GM12878 (cell line): ENCODE data around the gene CRTC3. TPM values are rescaled to one million over a fixed set of nuclear protein-coding genes. Genes with fewer than 3 reads are reported as not detected.

Source experiments
- ATAC-seq: fragments of 200-7000 bp; cut with Tn5 transposase; 3 replicates; pipeline ENCODE4 v1.9.1; 2020; ENCODE audit warnings: mild to moderate bottlenecking, moderate library complexity
- BruUV-seq: library from RNA; stranded (reverse); fragments of 400-500 nt; replicated peaks from 2 replicates; lab custom pipeline; 2021; lab: Mats Ljungman, UMichigan
- CTCF ChIA-PET: fragments of 300-600 bp; sonication (Branson Sonifier 250); formaldehyde crosslinking; extraction: SDS; loops from one replicate; lab custom pipeline; 2021; ENCODE audit warnings: inconsistent platforms; lab: Yijun Ruan, JAX
- POLR2A ChIA-PET: fragments of 350-600 bp; formaldehyde crosslinking; extraction: SDS; loops from one replicate; lab custom pipeline; 2021; ENCODE audit warnings: inconsistent platforms; lab: Charles Lee
- RAD21 ChIA-PET: fragments of 300-600 bp; sonication (Branson Sonifier 250); formaldehyde crosslinking; loops from one replicate; lab custom pipeline; 2023; ENCODE audit warnings: antibody characterized with exemption; ENCODE audit not compliant: unreplicated experiment; lab: Charles Lee
- SMC1A ChIA-PET: fragments of 300-600 bp; sonication (Branson Sonifier 250); formaldehyde crosslinking; loops from one replicate; lab custom pipeline; 2023; ENCODE audit not compliant: unreplicated experiment, uncharacterized antibody; lab: Charles Lee
- DNase-seq: peaks from one replicate; pipeline ENCODE4 v3.0.0-alpha.2; 2011; ENCODE audit warnings: low read depth, low spot score
- FAIRE-seq: peaks from 3 replicates; lab custom pipeline; 2011; peaks lifted over from hg19 to GRCh38; lab: Jason Lieb, UNC
- H2AFZ ChIP-seq: 2 replicates; pipeline ENCODE4 v1.6.0; 2011; ENCODE audit warnings: low read depth, low read length, control low read depth; ENCODE audit not compliant: control insufficient read depth
- H3K27ac ChIP-seq: 2 replicates; pipeline ENCODE4 v1.5.1; 2011; ENCODE audit warnings: control low read depth; ENCODE audit not compliant: control insufficient read depth, insufficient read depth
- H3K27me3 ChIP-seq, 2 experiments: replicated peaks in 1 of 2; 2 replicates each; pipeline versions ENCODE4 v1.6.0 to v1.6.1; 2011; ENCODE audit warnings: low read length in 1 of 2; ENCODE audit not compliant: control insufficient read depth in 2 of 2, insufficient read depth in 2 of 2
- H3K36me3 ChIP-seq, 2 experiments: 2 replicates each; pipeline ENCODE4 v1.5.1; 2011; ENCODE audit warnings: low read length in 1 of 2; ENCODE audit not compliant: control insufficient read depth in 2 of 2, insufficient read depth in 2 of 2
- H3K4me1 ChIP-seq: 2 replicates; pipeline ENCODE4 v1.6.1; 2011; ENCODE audit warnings: mild to moderate bottlenecking, low read length, moderate library complexity, mixed read lengths; ENCODE audit not compliant: control insufficient read depth, insufficient read depth
- H3K4me2 ChIP-seq: 2 replicates; pipeline ENCODE4 v1.6.0; 2011; ENCODE audit warnings: control low read depth; ENCODE audit not compliant: control insufficient read depth, insufficient read depth
- H3K4me3 ChIP-seq: fragments of 200-600 bp; sonication (generic); 2 replicates; pipeline ENCODE4 v1.5.1; 2016
- H3K79me2 ChIP-seq: 2 replicates; pipeline ENCODE4 v1.6.0; 2011; ENCODE audit warnings: low read length; ENCODE audit not compliant: control insufficient read depth, insufficient read depth
- H3K9ac ChIP-seq: 2 replicates; pipeline ENCODE4 v1.8.0; 2011; ENCODE audit warnings: low read length, control low read depth, mixed read lengths; ENCODE audit not compliant: control insufficient read depth, insufficient read depth
- H3K9me3 ChIP-seq: replicated peaks from 3 replicates; pipeline ENCODE4 v1.5.1; 2011; ENCODE audit warnings: mild to moderate bottlenecking, low read length; ENCODE audit not compliant: control insufficient read depth, insufficient read depth
- H4K20me1 ChIP-seq: 2 replicates; pipeline ENCODE4 v1.6.0; 2011; ENCODE audit not compliant: control insufficient read depth, insufficient read depth
- BCL11A ChIP-seq: IDR thresholded peaks from 2 replicates; pipeline ENCODE4 v1.6.1; 2011; ENCODE audit warnings: low read depth, low read length
- PAX8 ChIP-seq: fragments of 450-650 bp; IDR thresholded peaks from 2 replicates; pipeline ENCODE4 v1.6.1; 2017; ENCODE audit warnings: mild to moderate bottlenecking, moderate library complexity
- RELB ChIP-seq: fragments of 450-650 bp; IDR thresholded peaks from 2 replicates; pipeline ENCODE4 v1.6.1; 2017; ENCODE audit warnings: low read depth, mild to moderate bottlenecking, moderate library complexity
- ZZZ3 ChIP-seq: IDR thresholded peaks from 2 replicates; pipeline ENCODE4 v1.6.1; 2011; ENCODE audit warnings: low read depth; ENCODE audit not compliant: control insufficient read depth, insufficient read length
- WGBS: methylation state at CpG from one replicate; pipeline ENCODE4 v1.1.6; 2016; ENCODE audit warnings: low lambda C conversion rate; ENCODE audit not compliant: insufficient replicate concordance, insufficient coverage; ENCODE audit errors: missing lambda C conversion rate; 5-methylcytosine and 5-hydroxymethylcytosine counted together
- in situ Hi-C: fragments of 300-500 bp; cut with MboI; formaldehyde crosslinking; loops from 9 replicates; pipeline ENCODE4 v1.14.3; 2018; ENCODE audit warnings: mixed read lengths
- intact Hi-C: fragments of 100-400 bp; cut with micrococcal nuclease; formaldehyde crosslinking; loops from one replicate; pipeline ENCODE4 v1.14.2; 2022; ENCODE audit not compliant: unreplicated experiment
- polyA plus RNA-seq, 11 experiments: library from polyadenylated mRNA; depleted of rRNA in 4 of 11; unstranded in 6 of 11; stranded (reverse) in 5 of 11; fragments of >200 nt; fragmentation: Nextera tagmentation in 4 of 11; fragmentation: Illumina TruSeq in 1 of 11; extraction: Ambion mirVana in 4 of 11; extraction: Trizol in 1 of 11; gene quantifications; 1 replicate in 1 of 11; 2 replicates in 10 of 11; pipeline versions ENCODE4 v1.2.1 to v1.2.3, GENCODE V29; 2011 to 2016; ENCODE audit warnings: inconsistent platforms in 2 of 11, missing spikeins in 2 of 11, low read depth in 1 of 11
- total RNA-seq, 4 experiments: library from RNA; depleted of rRNA in 3 of 4; stranded (reverse); fragments of >200 nt in 3 of 4; fragmentation: Illumina TruSeq in 1 of 4; extraction: Trizol in 1 of 4; gene quantifications; 2 replicates each; pipeline versions ENCODE4 v1.2.1 to v1.2.3, GENCODE V29; 2013 to 2021

The CRTC3 gene
- total and polyA plus RNA-seq, 10 of the 15 experiments (the other 5 are each of a cell fraction or from before 2014, with no cell fraction given), result 3.5 to 36.9 (median 18.9) TPM

- Histone ChIP-seq H2AFZ (no peak overlapping the region), H3K9ac (peak overlapping the region; percentile 80; the same call in 1 of the 2 replicates), H3K27ac (peak overlapping the region; percentile 99), H3K79me2 (no peaks in the 10 kb centered on the region)
- CTCF ChIA-PET, result interaction anchor here (0.7 to 3.2 kb wide), 6 partner anchors 14 to 35 kb away, joined by 3 to 32 read pairs (median 5); no protein-coding TSS in a partner anchor
- in situ Hi-C loops (no loop called here), intact Hi-C loops (no loop called here)
- POLR2A ChIA-PET, result interaction anchor here (3.2 to 3.9 kb wide), 3 partner anchors 19 to 28 kb away, joined by 28 to 75 read pairs (median 45); no protein-coding TSS in a partner anchor
- no peak for FAIRE-seq
- no peak for TF ChIP-seq ZZZ3
- no peak for TF ChIP-seq RELB
- TF ChIP-seq PAX8, result no peak
- TF ChIP-seq BCL11A, result no peak
- TF ChIP-seq, all 136 proteins: peak for 0
- RAD21 ChIA-PET, result interaction anchor here (2.9 to 4.2 kb wide), 3 partner anchors 19 to 36 kb away, joined by 29 to 52 read pairs (median 41); no protein-coding TSS in a partner anchor
- H3K27me3 ChIP-seq, result no peaks in the 10 kb centered on the region
- H3K36me3 ChIP-seq, result no peaks in the 10 kb centered on the region
- H4K20me1 ChIP-seq, result no peaks in the 10 kb centered on the region
- SMC1A ChIA-PET, result interaction anchor here (3.8 to 6.9 kb wide), 3 partner anchors 17 to 35 kb away, joined by 26 to 112 read pairs (median 61); no protein-coding TSS in a partner anchor
- DNase-seq, result no peak
- no peak for ATAC-seq
- 100% methylated on average over 5 of the region's 5 CpGs for WGBS
- H3K9me3 ChIP-seq, result no peaks in the 10 kb centered on the region; the same call in 2 of the 3 replicates
- H3K4me3 ChIP-seq, result no peak overlapping the region
- peaks cover 44% of the 10 kb centered on the region for H3K4me1 ChIP-seq
- BruUV-seq, result no TSS peak
- no peak overlapping the region for H3K4me2 ChIP-seq
Observed at GRCh38 chr15:90684281-90684680, 154.6 kb downstream of the CRTC3 start.
